22Rv1 (cell line): ENCODE results near the gene MAGOH.

Experiments used
- H3K27ac ChIP-seq: fragments of 450-650 bp; 2 replicates; pipeline ENCODE4 v1.5.1; 2017
- CTCF ChIP-seq: fragments of 450-650 bp; IDR thresholded peaks from 2 replicates; pipeline ENCODE4 v1.5.1; 2017; ENCODE audit warnings: mild to moderate bottlenecking
- ZFX ChIP-seq: fragments of 450-650 bp; IDR thresholded peaks from 2 replicates; pipeline ENCODE4 v1.6.1; 2017; ENCODE audit warnings: antibody characterized with exemption, borderline replicate concordance

MAGOH gene

GRCh38 chr1:53266038-53266437 is 27.7 kb upstream of the MAGOH start:
- H3K27ac ChIP-seq: no peak overlapping the region
- TF ChIP-seq ZFX (no peak), CTCF (no peak; the same call in 1 of the 2 replicates)

- TF ChIP-seq CTCF: no peak
- no peak overlapping the region for H3K27ac ChIP-seq
Measured at GRCh38 chr1:53265581-53265980, 27.3 kb upstream of the MAGOH start.

- H3K27ac ChIP-seq: no peak overlapping the region
- TF ChIP-seq ZFX (no peak), CTCF (no peak)
Measured at GRCh38 chr1:53264048-53264447, 25.7 kb upstream of the MAGOH start.

- no peak overlapping the region for H3K27ac ChIP-seq
- TF ChIP-seq ZFX (no peak), CTCF (no peak)
Measured at GRCh38 chr1:53262000-53262399, 23.7 kb upstream of the MAGOH start.

- TF ChIP-seq ZFX (no peak), CTCF (no peak)
- no peak overlapping the region for H3K27ac ChIP-seq
Measured at GRCh38 chr1:53260631-53261247, 22.4 kb upstream of the MAGOH start.

- no peak overlapping the region for H3K27ac ChIP-seq
- TF ChIP-seq CTCF (no peak), ZFX (no peak)
Measured at GRCh38 chr1:53259932-53260331, 21.6 kb upstream of the MAGOH start.

- H3K27ac ChIP-seq: no peak overlapping the region
- TF ChIP-seq ZFX (no peak), CTCF (no peak)
Measured at GRCh38 chr1:53258216-53258615, 19.9 kb upstream of the MAGOH start.
